HEK293T (cell line): ENCODE results near the gene GRIFIN.
"Not testable (repeated sequence)": the region's sequence is repeated elsewhere in the genome, so short reads cannot be mapped to it uniquely, and the experiment has no call there.

Experiments used
- ELF4 ChIP-seq: fragments of 450-650 bp; IDR thresholded peaks from 2 replicates; pipeline ENCODE4 v1.6.1; 2017; ENCODE audit warnings: antibody characterized with exemption
- HDGF ChIP-seq: fragments of 450-650 bp; IDR thresholded peaks from 2 replicates; pipeline ENCODE4 v1.6.1; 2017; ENCODE audit warnings: antibody characterized with exemption, borderline replicate concordance
- LEF1 ChIP-seq: fragments of 450-650 bp; IDR thresholded peaks from 2 replicates; pipeline ENCODE4 v1.6.1; 2017; ENCODE audit warnings: mild to moderate bottlenecking, borderline replicate concordance
- SP1 ChIP-seq: fragments of 450-650 bp; IDR thresholded peaks from 2 replicates; pipeline ENCODE4 v1.6.1; 2017
- ZNF384 ChIP-seq: fragments of 450-650 bp; IDR thresholded peaks from 2 replicates; pipeline ENCODE4 v1.6.1; 2016

DNA sequence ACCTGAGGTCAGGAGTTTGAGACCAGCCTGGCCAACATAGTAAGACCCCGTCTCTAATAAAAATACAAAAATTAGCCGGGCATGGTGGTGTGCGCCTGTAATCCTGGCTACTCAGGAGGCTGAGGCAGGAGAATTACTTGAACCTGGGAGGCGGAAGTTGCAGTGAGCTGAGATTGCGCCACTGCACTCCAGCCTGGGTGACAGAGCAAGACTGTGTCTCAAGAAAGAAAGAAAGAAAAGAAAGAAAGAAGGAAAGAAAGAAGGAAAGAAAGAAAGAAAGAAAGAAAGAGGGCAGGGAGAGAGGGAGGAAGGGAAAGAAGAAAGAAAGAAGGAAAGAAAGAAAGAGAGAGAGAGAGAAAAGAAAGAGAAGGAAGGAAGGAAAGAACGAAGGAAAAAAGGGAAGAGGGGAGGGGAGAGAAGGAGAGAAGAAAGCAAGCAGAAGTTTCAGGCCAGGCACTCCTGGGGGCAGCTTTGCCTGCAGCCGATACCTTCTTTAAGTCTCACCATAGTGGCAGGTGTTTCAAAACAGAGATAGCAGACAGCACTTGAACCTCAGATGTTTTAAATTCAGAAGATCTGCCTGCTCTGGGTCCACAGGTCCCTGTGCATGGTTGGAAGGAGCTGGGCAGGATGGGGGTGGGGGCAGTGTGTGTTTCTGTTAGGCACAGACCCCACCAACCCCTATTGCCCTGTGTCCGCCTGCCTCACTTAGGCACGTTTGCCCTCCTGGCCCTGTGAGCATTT lies 6.6 kb downstream of the GRIFIN start:
- TF ChIP-seq SP1, ELF4, LEF1, ZNF384, HDGF: not testable (repeated sequence)
